ENCODE data around the gene PYGO2. TPM values are rescaled to one million over a fixed set of nuclear protein-coding genes. Genes with fewer than 3 reads are reported as not detected.

The PYGO2 gene
- total RNA-seq, 4 donors from 2014 or later = 28.6 to 48.3 (median 42.9) TPM

GRCh38 chr1:154973344-154974101, 11.9 kb upstream of the PYGO2 start:
- H3K27ac ChIP-seq = peak overlapping the region; percentile 95 to 99 (median 98)
- peak; percentile 97 to 98 for DNase-seq
- no peaks in the 10 kb centered on the region for H3K27me3 ChIP-seq
- H3K4me3 ChIP-seq (replicated peaks in 1 of 3) = peak overlapping the region; percentile 2 to 73 (median 51)
- H3K36me3 ChIP-seq = no peaks in the 10 kb centered on the region
- whole genome bisulfite sequencing, 2 donors = 3 to 5% methylated on average over 37 of the region's 37 CpGs
- no peaks in the 10 kb centered on the region for H3K9me3 ChIP-seq
- H3K4me1 ChIP-seq = peaks cover 37 to 58% of the 10 kb centered on the region in 2 donors
- intact Hi-C loops (cut with DNase I) = loop anchor here (5.0 kb wide), 1 partner anchor 79 kb away; the partner anchor contains the start of gene ADAM15
- TF ChIP-seq CTCF (IDR thresholded peaks at IDR 0.05) (peak in 4 of 6 experiments; percentile 10 to 32 (median 24)), POLR2A (IDR thresholded peaks at IDR 0.05) (peak in 1 of 2 donors; percentile 44)

- Histone ChIP-seq H3K4me3 (replicated peaks in 1 of 3) (peak overlapping the region in 1 of 3 donors; percentile 51), H3K27me3 (no peaks in the 10 kb centered on the region), H3K36me3 (peaks cover 3 to 5% of the 10 kb centered on the region in 2 donors), H3K4me1 (peaks cover 37 to 60% of the 10 kb centered on the region in 2 donors), H3K9me3 (no peaks in the 10 kb centered on the region), H3K27ac (peak overlapping the region; percentile 95 to 99 (median 98))
- DNase-seq = peak; percentile 62 to 68
- intact Hi-C loops (cut with DNase I) = loop anchor here (5.0 kb wide), 1 partner anchor 80 kb away; the partner anchor contains the start of gene ADAM15
- TF ChIP-seq POLR2A (IDR thresholded peaks at IDR 0.05) (no peak), CTCF (IDR thresholded peaks at IDR 0.05) (no peak)
- WGBS, 2 donors = 34 to 35% methylated on average over 18 of the region's 18 CpGs
Measured at GRCh38 chr1:154972517-154973343, 11.1 kb upstream of the PYGO2 start.

GRCh38 chr1:154972213-154972516, 10.6 kb upstream of the PYGO2 start:
- no peak for DNase-seq
- Histone ChIP-seq H3K27me3 (no peaks in the 10 kb centered on the region), H3K4me3 (replicated peaks in 1 of 3) (peak overlapping the region in 1 of 3 donors; percentile 51), H3K9me3 (no peaks in the 10 kb centered on the region), H3K36me3 (peaks cover 9 to 10% of the 10 kb centered on the region in 2 donors), H3K4me1 (peaks cover 37 to 60% of the 10 kb centered on the region in 2 donors), H3K27ac (peak overlapping the region; percentile 95 to 99 (median 98))
- TF ChIP-seq POLR2A (IDR thresholded peaks at IDR 0.05) = no peak
- TF ChIP-seq CTCF (IDR thresholded peaks at IDR 0.05) = no peak
- intact Hi-C loops (cut with DNase I) = loop anchor here (5.0 kb wide), 1 partner anchor 80 kb away; the partner anchor contains the start of gene ADAM15
- WGBS, 2 donors = 68 to 69% methylated on average over 3 of the region's 3 CpGs

- intact Hi-C loops (cut with DNase I) = loop anchor here (5.0 kb wide), 1 partner anchor 81 kb away; the partner anchor contains the start of gene ADAM15
- Histone ChIP-seq H3K4me1 (peaks cover 37 to 58% of the 10 kb centered on the region in 2 donors), H3K4me3 (replicated peaks in 1 of 3) (no peak overlapping the region), H3K9me3 (no peaks in the 10 kb centered on the region), H3K27me3 (no peaks in the 10 kb centered on the region), H3K36me3 (peaks cover 10 to 16% of the 10 kb centered on the region in 2 donors), H3K27ac (peak overlapping the region; percentile 95 to 99 (median 98))
- peak; percentile 47 to 53 for DNase-seq
- TF ChIP-seq CTCF (IDR thresholded peaks at IDR 0.05) (no peak), POLR2A (IDR thresholded peaks at IDR 0.05) (no peak)
- 58 to 67% methylated on average over 10 of the region's 10 CpGs for WGBS, 2 donors
Measured at GRCh38 chr1:154971341-154971998, 9.9 kb upstream of the PYGO2 start.

Data from thyroid gland (tissue), 4 donors.